ENCODE results near the gene INPP4B.

The INPP4B gene

DNA sequence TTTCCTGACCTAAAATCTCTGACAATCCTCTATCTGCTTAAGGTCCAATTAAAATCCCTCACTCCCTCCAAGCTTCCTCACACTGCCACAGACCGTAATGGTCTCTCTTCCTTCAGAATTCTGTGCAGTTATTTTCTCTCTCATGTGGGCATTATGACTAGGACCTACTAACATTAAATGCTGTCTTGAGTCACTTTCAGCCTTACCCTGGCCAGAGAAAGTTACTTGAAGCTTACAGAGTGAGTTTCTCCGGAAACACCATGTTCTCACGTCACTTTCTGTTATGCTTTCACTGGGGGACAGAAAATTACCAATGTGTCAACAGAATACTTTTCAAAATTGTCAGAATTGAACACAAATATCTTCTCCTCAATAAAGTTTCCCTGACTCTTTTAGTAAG lies 271.8 kb downstream of the INPP4B start:
- no peak for DNase-seq (ENCODE audit: low spot score)

GRCh38 chr4:142572071-142572470 lies 274.0 kb downstream of the INPP4B start:
- no peak for DNase-seq (ENCODE audit: low spot score)

DNA sequence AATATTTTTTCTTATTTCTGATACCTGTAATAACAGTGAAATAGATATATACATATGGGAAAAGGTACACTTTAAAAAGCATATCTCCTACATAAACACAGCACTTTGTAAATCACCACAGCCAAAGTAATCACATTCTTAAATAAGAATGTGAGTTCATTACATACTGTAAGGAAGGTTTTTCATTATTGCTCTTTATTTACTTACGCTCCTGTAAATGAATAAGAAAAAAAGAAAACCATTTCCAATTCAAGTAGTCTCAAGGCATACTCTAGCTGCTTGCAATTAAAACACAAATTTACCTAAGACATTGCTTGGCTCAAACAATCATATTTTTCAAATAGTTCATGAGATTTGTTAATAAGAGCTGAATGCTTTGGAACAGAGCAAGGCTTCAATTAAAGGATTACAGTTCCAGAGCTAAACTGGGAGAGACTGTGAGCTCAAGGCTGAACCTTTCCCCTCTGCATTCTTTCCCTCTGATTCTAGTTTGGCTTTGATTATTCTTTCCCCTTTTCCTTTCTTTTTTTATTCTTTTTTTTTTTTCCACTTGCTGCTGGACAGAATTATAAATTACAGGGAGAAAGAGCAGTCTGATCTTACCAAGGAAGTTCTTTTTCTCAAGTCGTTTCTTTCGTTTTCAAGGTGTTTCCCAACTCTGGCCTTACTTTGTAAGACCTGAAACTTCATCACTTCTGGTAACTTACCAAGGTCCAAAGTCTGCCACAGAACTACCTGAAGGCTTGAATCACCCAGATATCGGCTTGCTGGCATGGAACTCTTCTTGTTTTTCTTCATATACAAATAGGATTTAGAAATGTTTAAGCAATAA lies 278.3 kb downstream of the INPP4B start:
- DNase-seq (ENCODE audit: low spot score): no peak

GRCh38 chr4:142567199-142567598 lies 278.9 kb downstream of the INPP4B start:
- peak; percentile 62 for DNase-seq (ENCODE audit: low spot score)

DNA sequence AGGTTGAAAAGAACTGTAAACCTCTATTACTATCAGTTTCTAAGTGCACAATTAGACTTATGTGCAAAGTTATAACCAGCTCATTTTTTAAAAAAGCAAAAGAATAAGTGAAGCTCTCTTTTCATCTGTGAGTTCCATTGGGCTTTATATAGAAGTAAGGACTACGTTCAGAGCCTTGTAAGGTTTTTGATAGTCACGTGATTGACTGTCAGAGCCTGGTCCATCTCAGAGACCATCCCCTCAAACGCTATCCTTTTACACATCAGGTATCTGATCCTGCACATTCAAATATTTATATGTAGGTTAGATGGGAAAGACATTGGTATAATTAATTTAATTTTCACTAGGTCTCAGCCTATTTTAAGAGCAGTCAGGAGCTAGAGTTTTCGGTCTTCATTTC lies 279.3 kb downstream of the INPP4B start:
- DNase-seq (ENCODE audit: low spot score): no peak

GRCh38 chr4:142566243-142566642 lies 279.9 kb downstream of the INPP4B start:
- DNase-seq (ENCODE audit: low spot score): no peak

DNA sequence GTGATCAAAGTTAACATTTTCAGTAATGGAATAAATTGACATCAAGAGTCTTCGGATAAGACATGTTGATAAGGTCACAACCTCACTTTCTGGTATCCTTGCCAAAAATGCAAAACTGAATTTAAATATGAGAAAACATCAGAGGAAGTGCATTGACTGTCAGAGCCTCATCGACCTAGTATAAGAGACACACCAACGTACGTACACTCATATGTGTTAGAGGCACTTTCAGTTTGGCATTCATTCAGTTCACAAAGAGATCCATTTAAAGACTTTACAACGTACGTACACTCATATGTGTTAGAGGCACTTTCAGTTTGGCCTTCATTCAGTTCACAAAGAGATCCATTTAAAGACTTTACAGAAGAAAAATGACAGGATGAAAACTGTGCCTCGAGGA lies 280.3 kb downstream of the INPP4B start:
- DNase-seq (ENCODE audit: low spot score): peak; percentile 81

- no peak for DNase-seq (ENCODE audit: low spot score)
Measured at GRCh38 chr4:142563682-142564291, 282.3 kb downstream of the INPP4B start.

- DNase-seq (ENCODE audit: low spot score): no peak
Measured at GRCh38 chr4:142559986-142560385, 286.1 kb downstream of the INPP4B start.

DNA sequence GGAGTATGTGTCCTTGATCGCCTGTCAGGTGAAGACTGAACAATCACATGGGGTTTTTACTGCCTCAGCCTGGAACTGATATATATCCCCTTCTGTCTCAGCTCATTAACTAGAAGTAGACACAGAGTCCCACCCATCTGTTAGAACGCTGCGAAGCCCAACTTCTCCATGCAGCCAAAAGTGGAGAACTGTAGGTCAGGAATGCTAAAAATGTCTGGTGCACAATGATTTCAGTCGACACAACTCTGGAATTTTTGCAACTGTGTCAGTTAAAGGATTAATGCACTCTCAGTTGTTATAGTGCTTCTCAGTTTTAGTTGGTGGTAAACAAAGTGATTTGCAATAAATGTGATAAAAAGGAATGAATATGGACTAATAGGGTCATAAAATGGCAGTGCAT lies 287.2 kb downstream of the INPP4B start:
- DNase-seq (ENCODE audit: low spot score): no peak

DNA sequence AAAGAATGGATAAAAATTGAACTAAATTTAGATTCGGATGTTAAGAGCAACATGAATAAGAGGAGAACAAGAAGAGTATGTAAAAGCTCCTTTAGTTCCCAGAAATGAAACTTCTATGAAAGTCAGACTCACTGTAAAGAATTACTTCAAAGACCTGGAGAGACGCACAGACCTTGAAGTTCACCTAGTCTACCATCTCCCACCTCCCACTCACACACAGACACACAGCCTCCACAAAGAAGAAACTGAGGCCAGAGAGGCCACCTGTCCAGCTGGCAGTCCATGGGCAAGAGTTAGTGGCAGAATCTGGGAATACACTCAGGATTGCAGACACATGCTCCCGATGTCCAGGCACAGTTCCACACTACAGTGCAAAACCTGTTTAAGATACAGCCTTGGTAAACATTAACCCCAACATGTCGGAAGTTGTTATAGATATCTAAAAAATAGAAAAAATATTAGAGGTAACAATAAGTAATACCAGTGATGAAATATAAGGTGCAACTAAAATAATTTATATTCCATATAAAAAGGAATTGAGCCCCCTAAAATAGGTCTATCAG lies 288.8 kb downstream of the INPP4B start:
- no peak for DNase-seq (ENCODE audit: low spot score)

DNA sequence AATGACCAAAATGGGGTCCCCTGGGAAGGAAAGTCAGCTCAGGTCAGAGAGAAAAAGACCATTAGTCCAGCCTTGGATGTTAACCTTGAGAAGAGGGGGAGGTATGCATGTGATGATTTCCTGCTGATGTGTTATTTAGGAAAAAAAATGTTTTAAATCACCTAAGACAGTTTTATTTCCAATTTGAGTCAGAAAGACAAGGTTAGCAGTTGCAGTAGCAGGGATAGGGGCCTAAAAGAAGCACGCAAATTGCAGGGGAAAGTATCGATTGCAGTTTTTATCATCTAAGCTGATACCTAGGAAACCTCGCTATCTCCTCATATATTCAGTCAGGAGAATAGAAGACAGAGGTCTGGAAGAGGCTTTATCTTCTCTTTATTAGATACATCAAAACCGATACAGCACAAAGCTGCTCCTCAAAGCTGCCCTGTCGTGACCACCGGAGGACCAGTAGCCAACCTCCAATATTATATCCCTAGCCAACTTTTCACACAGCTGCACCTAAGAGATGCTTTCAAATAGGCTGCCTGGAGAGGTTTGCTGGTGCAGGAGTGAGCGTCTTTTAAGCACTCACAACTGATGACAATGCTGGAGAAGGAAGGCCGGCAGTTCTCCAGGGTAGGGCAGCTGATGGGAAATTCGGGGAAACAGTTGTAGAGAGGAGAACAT lies 289.4 kb downstream of the INPP4B start:
- no peak for DNase-seq (ENCODE audit: low spot score)

DNA sequence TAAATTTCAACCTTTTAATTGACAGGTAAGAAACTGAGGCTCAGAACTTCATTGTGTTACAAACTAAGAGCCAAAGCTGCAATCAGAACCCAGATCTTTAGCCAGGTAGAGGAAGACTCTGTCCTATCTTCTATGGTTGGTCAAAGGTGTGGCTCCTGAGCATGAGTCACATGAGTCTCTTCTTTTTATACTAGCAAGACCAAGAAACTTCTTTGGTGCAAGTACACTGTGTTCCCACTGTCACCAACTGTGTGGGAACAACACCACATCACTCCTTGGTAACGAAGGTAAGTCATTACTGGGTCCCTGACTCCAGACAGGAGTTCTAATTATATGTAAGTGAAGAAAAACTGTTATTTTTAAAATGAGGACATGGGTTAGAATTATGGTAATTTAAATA lies 290.1 kb downstream of the INPP4B start:
- DNase-seq (ENCODE audit: low spot score): no peak

- DNase-seq (ENCODE audit: low spot score): no peak
Measured at GRCh38 chr4:142554412-142554811, 291.7 kb downstream of the INPP4B start.

GRCh38 chr4:142551517-142552305 lies 294.4 kb downstream of the INPP4B start:
- DNase-seq (ENCODE audit: low spot score): no peak

DNA sequence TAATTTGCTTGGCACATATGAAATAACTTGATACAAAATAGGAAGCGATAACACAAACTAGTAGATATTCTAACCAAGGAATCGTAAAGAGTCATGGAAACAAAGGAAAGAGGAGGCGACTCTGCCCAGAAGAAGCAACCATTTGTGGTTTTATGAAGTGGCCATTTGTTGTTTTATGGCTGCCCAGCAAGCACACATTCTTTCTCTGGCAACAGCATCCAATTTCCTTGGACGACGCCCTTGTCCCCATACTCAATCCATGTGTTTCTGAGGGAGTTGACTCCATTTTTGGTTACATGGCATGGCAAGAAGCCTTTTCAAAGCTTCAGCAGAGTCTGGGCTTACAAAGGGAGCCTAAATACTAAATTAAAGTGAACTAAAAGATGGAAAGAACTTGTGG lies 295.1 kb downstream of the INPP4B start:
- DNase-seq (ENCODE audit: low spot score): no peak

DNA sequence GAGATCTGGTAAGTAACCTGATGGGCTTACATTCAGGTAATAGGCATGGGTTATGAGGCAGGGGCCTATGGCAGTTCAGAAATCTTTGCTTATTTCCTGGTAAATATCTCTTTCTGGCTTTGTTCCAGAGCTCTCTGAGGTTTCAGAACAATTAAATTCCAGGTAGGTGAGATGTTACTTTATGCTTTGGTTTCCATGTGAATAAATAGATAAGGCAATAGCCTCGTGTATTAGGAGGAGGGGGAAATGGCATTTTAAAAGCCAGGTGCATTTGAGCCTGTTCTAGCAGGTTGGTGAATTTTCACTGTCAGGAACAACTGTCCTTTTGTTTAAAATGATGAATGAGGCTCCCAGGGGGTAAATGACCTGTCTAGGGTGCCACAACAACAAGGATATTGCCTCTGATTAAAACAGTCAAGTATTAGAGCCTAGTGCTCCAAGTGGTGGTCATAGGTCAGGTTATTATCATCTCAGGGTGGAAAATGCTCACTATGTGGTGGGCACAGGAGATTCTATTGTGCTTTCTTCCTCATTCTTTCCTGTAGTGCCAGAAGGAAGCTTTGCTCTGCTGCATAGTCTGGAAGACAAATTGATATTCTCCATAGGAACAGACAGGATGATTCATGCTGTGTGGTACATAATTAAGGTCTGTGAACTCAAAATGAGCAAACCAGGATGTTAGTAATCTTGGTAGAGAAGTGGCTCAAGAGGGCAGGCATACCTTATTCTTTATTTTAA lies 296.2 kb downstream of the INPP4B start:
- peak; percentile 80 for DNase-seq (ENCODE audit: low spot score)

GRCh38 chr4:142549248-142549647 lies 296.9 kb downstream of the INPP4B start:
- no peak for DNase-seq (ENCODE audit: low spot score)

DNA sequence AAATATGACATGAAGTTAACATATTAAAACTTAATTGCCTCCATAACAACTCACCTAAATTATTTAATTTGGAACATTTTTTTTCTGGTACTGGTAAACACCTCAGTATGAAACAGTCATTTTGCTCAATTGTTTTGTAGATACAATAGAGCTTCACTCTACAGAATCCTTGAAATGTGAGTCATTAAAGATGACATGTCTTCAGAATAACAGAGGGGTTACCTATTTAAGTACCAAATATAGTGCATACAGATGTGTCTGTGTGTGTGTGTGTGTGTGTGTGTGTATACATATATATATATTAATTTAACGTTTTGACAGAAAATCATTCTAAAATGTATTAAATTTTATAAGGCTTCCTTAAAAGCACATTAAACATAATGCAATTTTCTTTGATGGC lies 297.6 kb downstream of the INPP4B start:
- DNase-seq (ENCODE audit: low spot score): no peak

GRCh38 chr4:142547974-142548373 lies 298.1 kb downstream of the INPP4B start:
- DNase-seq (ENCODE audit: low spot score): no peak

DNA sequence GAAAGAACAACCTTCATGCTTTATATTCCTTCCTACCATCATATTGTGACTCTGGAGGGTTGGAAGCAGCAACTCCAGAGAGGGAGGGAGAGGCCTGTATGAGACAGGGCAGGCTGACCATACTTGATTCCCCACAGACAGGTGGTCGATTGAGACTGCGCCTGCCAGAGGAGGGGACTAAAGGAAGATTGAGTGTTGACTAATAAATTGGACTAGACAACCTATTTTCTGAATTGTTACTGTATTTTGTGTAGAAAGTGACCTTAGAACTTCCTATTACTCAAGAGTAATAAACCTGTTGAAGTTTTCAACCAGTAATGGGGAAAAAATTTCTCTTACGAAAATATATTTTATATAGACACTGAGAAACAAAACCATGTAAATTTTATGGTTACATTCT lies 301.5 kb downstream of the INPP4B start:
- no peak for DNase-seq (ENCODE audit: low spot score)

All from COLO829 (cell line).